GM19468 (cell line): Measurements from ENCODE around the gene TARDBP.
"Not testable (repeated sequence)": the region's sequence is repeated elsewhere in the genome, so short reads cannot be mapped to it uniquely, and the experiment has no call there.

ENCODE experiments used
- ATAC-seq: cut with Tn5 transposase; IDR thresholded peaks from one replicate; pipeline ENCODE4 v1.9.1; 2021; ENCODE audit warnings: mild to moderate bottlenecking, moderate library complexity, moderate number of reproducible peaks; ENCODE audit not compliant: unreplicated experiment; ENCODE audit errors: extremely low read depth

TARDBP gene

DNA sequence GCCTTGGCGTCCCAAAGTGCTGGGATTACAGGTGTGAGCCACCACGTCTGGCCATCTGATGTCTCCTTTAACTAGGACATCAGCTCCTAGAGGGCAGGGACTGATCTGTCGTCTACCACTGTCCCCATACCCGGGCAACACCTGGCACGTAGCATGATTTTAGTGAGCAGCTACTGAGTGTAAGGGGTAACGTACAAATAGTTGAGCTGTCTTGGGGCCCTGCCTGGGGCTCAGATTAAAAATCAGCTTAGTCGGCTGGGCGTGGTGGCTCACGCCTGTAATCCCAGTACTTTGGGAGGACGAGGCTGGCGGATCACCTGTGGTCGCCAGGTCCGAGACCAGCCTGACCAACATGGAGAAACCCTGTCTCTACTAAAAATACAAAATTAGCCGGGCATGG lies 45.6 kb downstream of the TARDBP start:
- no peak for ATAC-seq

DNA sequence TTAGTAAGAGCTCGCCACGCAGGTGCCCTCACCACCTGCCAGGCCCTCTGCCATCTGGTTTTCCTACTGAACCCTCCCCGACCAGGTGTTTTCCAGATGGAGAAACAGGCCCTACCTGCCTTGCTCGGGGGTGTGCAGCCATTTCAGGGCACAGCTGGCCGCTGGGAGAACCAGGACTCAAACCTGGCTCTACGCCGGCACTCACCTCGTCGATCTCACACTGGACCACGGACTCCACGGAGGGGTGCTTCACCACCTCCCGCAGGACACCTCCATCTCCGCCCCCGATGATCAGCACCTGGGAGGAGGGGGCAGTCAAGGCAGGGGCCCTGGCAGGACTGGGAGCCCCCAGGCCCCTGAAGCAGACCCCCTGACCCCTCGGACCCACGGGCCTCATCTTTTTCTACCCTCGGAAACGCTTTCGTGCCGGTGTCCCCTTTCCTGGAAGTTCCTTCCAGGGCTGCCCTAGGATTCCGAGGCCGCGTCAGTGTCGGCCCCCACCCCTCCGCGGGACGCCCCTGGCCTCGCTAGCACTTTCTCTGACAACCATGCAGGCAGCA lies 46.2 kb downstream of the TARDBP start:
- no peak for ATAC-seq

DNA sequence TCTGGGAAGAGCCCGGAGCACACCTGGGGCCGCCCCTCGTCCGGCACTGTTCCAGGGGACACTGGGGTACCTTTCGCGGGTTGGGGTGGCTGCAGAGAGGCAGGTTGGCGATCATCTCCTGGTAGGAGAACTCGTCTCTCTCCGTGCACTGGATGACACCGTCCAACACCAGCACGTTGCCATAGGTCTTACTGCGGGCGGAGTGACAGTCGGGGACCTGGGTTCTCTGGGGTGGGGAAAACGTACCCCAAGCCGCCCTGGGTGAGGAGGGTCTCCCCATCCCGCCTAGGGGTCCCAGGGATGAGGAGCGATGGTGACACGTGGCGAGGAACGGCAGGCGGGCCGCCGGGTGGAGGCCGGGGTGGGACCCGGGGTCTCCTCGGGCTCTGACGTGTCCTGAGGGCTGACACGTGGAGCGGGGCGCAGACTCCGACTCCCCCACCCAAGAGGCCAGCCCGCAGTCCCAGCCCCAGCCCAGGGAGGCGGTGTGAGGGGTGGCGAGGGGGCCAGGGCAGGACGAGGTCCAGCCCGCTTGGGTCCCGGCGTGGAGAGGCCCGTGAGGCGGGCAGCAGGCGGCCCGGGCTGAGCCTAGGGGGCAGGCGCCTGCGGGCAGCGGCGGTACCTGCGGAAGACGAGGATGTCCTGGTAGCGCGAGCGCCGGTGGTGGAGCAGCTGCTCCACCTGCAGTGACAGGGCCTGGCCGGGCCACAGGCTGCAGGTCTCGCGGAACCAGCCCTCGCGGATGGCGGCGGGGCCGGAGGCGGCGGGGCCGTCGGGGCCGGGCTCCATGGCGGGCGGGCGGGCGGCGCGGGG lies 46.9 kb downstream of the TARDBP start:
- peak; percentile 17 for ATAC-seq

DNA sequence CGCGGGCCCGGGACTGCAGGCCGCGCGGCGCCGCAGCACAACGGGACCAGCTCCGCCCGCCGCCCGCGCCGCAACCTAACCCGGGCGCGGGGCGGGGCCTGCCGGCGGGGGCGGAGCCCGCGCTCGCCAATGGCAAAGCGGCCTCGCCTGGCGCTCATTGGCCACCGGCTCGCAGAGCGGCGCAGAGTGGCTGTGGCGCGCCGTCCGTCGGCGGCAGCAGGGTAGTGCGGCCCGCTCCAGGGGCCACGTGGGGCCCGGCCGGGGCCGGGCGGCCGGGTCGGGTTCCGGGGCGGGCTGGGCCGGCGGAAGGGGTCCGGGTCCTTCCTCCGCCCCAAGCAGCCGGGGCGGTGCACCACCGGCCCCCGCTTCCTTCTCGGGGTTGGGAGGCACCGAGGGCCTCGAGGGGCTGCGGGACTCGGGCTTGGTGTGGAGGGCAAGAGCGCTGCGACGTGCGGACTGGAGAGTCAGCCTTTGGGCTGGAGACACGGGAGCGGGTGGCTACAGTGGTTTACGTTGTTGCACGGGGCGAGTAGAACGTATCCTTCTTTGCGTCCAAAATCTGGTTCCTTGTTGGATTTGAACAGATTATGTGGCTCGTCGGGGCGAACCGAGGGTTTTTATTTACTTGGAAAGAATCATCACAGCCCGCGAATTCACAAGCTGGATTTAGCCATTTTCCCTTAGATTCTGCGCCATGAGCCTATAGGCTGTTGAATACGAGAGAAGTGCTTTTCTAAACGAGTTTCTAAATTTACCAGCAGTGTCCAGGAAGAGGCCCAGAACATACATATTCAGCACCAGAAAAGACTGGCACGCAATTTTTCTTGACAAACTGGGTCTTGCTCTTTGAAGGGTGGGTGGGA lies 47.7 kb downstream of the TARDBP start, which contains the start of gene SRM:
Gene SRM (minus strand): TSS at position 51 of the 863 bp plus-strand sequence. CDS start 75 bp downstream, outside the sequence.
- peak; percentile 93 for ATAC-seq

DNA sequence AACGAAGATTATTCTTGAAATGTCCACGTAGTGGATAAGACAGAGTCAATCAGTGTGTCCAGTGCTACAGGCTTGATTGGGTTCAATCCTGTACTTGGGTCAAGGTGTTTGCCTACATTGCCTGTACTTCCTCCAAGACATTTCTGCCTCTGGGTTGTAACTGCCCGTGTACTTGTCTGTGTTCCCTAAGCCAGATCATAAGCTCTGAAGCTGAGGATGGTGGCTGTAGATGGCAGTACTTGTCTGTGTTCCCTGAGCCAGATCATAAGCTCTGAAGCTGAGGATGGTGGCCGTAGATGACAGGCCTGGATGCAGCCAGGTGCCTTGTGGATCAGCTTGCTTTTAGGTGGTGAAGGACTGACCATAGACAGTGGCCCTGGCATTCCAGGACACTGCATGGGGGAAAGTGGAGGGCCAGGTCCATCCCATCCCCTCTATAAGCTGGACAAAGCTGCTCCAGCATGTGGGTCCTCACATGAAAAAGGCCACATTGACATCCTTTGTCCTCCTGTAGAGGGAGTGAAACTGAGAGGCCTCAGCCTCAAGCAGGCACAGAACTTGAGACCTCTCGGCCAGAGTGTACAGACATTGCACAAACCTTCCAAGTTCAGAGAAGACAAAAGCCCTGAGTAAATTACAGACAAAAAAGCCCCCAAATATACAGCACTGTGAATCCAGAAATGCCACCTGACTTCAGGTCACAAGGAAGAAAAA lies 49.4 kb downstream of the TARDBP start:
- ATAC-seq, result no peak

DNA sequence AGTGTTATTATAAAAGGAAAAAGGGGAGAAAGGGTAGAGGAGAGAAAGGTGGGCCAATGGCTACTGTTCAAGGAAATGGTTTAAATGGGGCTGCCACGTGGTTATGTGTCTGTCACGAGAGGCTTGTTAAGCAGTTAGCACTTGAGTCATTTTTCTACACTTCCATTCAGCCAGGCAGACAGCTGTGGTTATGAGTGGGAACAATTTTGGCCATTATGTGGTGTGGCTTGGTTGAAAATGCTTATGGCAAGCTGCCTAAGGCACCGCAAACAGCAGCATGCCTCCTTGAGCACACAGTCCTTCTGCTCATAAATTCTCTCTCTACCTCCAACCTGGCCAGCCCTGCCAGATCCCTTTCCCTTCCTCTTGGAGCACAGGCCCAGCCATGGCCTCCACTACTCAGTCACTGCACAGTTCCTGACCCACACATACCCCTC lies 50.5 kb downstream of the TARDBP start:
- no peak for ATAC-seq

DNA sequence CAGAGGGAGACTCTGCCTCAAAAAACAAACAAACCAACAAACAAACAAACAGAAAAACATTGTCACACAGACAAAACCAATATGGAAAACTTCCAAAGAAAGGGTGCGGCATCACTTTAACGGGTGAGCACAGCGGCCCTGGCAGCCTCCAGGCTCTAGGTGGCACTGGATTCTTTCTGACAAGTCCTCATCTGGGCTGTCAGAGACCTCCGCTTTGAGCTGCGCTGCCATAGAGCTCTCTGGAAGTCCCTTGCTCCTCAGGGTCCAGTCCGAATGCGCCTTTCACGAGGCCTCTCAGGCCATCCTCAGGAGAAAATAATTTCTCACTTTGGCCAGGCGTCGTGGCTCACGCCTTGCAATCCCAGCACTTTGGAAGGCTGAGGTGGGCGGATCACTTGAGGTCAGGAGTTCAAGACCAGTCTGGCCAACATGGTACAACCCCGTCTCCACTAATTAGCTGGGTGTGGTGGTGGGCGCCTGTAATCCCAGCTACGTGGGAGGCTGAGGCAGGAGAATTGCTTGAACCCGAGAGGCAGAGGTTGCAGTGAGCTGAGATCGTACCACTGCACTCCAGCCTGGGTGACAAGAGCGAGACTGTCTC lies 51.6 kb downstream of the TARDBP start:
- ATAC-seq, result not testable (repeated sequence)

DNA sequence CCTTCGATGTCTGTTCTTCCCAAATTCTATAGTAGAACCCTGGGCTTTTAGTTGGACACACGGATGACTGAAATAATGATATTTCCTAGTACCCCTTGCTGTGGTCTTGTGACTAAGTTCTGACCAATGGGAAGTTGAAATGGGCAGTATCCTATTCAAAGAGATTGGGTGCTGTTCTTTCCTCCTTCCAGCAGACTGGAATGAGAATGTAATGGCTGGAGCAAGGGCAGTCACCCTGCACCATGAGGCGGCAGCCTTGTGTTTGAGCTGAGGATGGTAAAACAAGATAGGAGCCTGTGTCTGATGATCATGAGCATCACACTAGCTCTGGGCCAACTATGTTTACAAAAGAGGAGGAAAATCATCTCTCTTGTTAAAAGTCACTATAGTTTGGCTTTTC lies 52.5 kb downstream of the TARDBP start:
- no peak for ATAC-seq

DNA sequence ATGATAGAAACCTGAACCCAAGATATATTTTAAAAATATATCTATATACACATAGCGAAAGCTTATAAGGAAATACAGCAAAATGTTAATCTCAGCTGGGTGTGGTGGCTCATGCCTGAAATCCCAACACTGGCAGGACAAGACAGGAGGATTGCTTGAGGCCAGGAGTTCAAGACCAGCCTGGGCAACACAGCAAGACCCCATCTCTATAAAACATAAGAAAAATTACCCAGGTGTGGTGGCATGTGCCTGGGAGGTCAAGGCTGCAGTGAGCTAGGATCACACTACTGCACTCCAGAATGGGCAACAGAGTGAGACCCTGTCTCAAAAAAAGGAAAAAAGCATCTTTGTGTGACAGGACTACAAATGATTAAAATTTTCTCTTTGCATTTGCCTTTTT lies 53.3 kb downstream of the TARDBP start:
- no peak for ATAC-seq

DNA sequence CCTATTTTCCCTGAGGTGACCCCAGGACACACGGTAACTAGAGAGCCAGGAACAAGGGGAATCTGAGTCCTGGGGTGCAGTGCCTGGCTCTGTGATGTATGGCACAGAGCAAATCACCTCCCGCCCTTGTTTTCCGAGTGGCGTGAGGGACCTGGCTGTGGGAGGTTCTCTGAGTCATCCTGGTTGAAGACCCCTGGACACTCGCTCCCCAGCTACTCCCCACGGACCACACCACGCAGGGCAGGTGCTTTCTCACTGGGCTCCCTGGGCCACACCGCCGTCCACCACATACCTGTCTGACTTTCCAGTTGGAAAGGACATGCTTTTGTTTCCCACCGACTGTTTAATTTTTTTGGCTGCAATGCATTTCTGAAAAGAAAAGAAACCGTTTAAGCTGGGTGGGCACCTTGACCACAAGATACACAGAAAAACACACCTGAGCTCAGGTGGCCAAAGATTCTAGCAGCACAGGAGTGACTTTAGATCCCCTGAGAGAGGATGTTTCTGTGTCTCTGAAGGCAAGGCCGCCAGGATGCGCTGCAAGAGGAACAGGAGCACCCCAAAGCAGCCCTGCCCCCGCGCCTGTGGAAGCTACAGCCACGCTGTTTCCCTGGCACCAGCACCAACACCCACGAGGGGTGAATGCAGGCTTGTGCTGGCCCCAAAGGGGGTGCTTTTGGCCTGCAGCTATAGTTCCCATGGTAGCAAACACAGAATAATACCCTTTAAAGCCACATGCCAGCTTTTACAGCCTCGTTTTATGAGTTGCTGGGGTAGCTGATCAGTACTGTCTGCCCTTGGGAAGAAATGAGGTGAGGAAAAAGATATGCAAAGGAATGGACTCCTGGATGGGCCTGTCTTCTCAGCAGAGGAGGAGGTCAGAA lies 55.5 kb downstream of the TARDBP start:
- no peak for ATAC-seq

DNA sequence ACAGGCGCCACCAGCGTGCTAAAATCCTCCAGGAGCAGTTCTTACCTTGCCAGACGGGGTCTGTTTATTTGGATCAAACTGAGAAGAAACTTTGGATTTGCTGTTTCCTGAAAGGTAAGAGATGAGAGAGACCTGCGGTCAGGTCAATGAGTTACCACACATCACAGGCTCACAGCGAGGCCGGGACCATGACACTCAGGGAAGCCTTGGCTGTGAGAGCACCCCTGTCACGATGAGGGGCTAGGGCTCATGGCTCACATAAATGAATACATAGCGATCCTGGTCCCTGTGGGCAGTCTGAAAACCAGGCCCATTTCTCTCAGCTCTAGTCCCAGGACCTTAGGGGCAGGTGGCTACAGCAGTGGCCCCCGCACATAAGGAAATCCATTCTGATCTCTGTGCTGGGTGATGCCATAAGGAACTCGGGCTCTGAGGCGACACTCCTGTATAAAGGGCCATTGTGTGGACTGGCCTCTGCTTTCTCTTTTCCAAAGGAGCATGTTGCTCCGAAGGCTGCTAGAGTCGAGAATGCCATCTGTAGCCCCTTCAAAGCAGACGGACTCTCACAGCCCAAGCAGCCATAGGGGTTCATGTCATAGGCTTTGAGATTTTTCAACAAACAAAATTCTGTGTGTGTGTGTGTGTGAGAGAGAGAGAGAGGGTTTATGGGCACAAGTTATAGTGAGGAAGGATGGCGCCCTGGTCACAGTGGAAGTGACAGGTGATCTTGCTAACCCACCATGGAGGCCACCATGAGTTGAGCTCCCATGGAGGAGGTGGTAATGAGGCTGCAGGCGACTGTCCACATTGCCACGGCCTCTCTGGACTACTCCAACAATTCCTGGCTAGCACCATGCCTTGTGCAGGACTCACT lies 56.4 kb downstream of the TARDBP start:
- no peak for ATAC-seq

DNA sequence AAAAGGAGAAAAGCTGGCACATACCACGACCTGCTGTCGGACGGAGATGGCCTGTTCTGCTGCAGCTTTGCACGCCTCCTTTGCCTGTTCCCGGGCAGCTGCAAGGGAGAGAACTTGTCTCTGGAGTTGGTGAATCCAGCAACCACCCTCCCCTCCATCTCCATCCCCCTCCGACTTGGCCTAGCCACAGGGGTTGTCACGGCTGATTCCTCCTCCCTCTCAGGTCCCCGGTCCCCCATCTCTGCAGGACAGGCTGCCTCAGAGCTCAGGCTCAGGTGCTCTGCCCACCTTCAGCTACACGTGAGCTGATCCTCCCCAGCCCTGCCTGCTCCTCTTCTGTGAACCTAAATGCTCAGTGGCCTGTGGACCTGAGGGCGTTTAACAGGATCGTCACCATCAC lies 58.4 kb downstream of the TARDBP start:
- no peak for ATAC-seq

DNA sequence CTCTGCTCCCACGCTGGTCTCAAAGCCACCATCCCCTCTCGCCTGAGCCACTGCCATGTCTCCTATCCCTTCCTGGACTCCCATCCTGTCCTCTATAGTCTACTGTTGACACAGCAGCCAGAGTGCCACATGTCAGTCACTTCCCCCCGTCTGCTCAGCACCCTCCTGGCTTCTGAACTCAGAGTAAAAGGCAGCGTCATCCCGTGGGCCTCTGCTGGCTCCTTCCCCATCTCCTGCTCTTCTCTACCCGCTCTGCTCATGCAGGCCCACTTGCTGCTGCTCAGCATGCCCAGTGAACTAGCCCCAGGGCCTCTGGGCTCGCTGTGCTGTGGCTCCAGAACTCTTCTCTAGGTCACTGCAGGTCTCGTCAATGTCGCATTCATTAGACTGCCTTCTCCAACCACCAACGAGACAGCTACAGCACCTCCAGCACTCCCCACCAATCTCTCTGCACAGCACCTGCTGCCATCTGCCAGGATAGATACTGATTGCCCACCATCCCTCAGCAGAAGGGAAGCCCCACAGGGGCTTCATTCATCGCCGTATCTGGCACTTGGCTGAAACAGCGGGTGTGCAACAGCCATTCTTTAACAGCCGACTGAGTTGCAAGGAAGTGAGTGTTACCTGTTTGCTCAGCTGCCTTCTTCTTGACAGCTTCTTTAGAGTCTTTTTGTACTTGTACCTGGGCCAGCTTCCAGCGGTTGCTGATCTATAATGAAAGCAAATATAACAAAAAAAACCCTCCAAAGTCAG lies 59.2 kb downstream of the TARDBP start:
- ATAC-seq, result no peak

DNA sequence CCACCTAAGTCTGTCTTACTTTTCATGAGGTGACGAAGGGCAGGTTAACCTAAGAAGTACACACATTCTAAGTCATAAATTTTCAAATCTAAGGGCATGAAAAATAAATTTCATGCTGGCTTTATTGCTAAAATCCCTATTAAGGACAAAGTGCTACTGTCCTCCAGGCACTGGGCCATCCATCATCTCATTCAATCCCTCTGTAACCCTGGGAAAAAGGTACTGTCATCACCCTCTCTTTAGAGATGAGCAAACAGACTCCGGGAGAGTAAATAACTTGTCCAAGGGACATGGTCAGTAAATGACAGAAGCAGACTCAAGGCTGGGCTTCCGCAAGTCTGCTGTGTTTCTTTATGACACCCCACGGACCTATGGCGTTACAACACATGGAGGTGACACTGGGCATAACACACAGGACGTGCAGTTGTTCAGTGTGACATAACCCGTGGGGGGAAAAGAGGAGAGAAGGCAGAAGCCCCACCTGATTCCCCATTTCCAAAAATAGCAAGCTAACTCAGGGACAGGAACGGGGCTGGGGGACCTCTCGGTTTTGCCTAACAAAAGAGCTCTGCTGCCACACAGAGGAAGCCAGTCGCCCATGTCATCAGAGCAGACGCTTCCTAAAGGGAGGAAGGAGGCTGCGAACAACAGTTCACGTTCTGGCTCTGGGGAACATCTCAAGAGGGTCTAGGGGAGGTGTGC lies 59.9 kb downstream of the TARDBP start:
- ATAC-seq, result no peak

DNA sequence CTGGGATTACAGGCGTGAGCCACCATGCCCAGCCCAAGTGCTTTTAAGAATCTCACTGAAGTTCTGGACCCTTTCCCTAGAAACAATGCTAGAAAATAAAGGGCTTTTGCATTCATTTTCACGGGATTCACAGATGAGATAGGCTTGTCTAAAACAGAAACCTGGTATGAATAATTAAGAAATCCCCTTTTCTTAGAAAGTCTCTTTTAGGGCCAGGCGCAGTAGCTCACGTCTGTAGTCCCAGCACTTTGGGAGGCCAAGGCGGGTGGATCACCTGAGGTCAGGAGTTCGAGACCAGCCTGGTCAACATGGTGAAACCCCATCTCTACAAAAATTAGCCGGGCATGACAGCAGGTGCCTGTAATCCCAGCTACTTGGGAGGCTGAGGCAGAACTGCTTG lies 60.9 kb downstream of the TARDBP start:
- not testable (repeated sequence) for ATAC-seq
